ENCODE measurements around the gene DTNB.

Gene DTNB

GRCh38 chr2:25409044-25409443, 264.3 kb downstream of the DTNB start:
- TF ChIP-seq TCF12 (IDR thresholded peaks at IDR 0.05; ENCODE audit: low read depth) (no peak), RAD21 (IDR thresholded peaks at IDR 0.05; ENCODE audit: low read depth) (no peak), FOXM1 (IDR thresholded peaks at IDR 0.05; ENCODE audit: borderline replicate concordance, low read depth) (no peak), NFIC (IDR thresholded peaks at IDR 0.05) (no peak), TEAD4 (IDR thresholded peaks at IDR 0.05) (no peak), YY1 (IDR thresholded peaks at IDR 0.05; ENCODE audit: low read depth) (no peak), MAX (IDR thresholded peaks at IDR 0.05) (no peak), ZBTB7A (IDR thresholded peaks at IDR 0.05; ENCODE audit: low read depth) (no peak), CEBPB (IDR thresholded peaks at IDR 0.05) (no peak), TAF1 (IDR thresholded peaks at IDR 0.05; ENCODE audit: low read depth) (no peak), CREB1 (IDR thresholded peaks at IDR 0.05; ENCODE audit: low read depth) (no peak), REST (IDR thresholded peaks at IDR 0.05; ENCODE audit: low read depth) (no peak)
- TF ChIP-seq, protein P1, sequence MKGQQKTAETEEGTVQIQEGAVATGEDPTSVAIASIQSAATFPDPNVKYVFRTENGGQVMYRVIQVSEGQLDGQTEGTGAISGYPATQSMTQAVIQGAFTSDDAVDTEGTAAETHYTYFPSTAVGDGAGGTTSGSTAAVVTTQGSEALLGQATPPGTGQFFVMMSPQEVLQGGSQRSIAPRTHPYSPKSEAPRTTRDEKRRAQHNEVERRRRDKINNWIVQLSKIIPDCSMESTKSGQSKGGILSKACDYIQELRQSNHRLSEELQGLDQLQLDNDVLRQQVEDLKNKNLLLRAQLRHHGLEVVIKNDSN (IDR thresholded peaks at IDR 0.05) = no peak

DNA sequence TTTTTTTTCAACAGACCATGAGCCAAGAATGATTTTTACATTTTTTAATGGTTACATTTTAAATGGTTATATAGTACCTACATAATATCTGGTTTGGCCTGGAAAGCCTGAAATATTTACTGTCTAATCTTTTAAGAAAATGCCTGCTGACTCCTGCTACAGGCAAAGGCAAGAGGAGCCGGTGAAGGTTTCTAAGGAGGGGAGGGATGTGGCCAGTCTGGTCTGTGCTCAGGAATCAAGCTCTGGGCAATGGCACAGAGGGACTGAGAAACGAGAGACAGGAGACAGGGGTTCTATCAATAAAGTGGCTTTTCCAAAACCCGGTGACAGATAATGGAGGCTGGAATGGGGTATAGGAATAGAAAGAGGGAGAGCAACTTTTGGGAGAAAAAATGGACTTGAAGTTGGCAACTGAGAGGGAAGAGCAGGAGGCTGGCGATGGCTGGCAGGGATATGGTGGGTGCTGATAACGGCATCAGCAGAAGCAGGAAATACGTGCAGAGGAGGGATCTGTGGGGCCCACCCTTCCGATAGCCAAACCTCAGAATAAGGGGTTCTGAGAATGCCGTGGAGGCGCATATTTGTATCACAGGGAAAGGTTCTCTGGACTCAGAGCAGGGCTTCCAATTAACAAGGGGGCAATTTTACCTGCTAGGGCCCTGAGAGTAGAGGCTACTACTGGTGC, 267.6 kb downstream of the DTNB start:
- TF ChIP-seq MAX (IDR thresholded peaks at IDR 0.05) (no peak), CEBPB (IDR thresholded peaks at IDR 0.05) (no peak), ZBTB7A (IDR thresholded peaks at IDR 0.05; ENCODE audit: low read depth) (no peak), CREB1 (IDR thresholded peaks at IDR 0.05; ENCODE audit: low read depth) (no peak), TAF1 (IDR thresholded peaks at IDR 0.05; ENCODE audit: low read depth) (no peak), EP300 (IDR thresholded peaks at IDR 0.05; ENCODE audit: borderline replicate concordance) (no peak), RAD21 (IDR thresholded peaks at IDR 0.05; ENCODE audit: low read depth) (no peak)

DNA sequence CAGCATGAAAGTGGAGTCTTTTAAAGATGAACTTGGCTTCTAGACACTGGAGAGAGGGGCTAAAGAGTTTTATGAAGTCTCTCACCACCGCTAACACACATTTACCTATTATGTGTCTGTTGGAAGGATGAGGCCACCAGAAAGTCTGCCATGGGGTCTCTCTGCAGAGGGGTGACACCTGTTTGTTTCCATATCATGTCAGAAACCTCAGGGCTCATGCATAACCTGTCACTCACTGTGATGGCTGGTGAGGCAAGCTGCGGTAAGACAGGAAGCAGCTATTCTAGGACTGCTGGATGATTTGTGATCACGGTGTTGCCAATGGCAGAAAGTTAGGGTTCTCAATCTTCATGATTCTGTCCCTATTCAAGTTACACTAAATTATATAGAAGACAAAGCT, 270.9 kb downstream of the DTNB start:
- TF ChIP-seq FOXM1 (IDR thresholded peaks at IDR 0.05; ENCODE audit: borderline replicate concordance, low read depth) = no peak

DNA sequence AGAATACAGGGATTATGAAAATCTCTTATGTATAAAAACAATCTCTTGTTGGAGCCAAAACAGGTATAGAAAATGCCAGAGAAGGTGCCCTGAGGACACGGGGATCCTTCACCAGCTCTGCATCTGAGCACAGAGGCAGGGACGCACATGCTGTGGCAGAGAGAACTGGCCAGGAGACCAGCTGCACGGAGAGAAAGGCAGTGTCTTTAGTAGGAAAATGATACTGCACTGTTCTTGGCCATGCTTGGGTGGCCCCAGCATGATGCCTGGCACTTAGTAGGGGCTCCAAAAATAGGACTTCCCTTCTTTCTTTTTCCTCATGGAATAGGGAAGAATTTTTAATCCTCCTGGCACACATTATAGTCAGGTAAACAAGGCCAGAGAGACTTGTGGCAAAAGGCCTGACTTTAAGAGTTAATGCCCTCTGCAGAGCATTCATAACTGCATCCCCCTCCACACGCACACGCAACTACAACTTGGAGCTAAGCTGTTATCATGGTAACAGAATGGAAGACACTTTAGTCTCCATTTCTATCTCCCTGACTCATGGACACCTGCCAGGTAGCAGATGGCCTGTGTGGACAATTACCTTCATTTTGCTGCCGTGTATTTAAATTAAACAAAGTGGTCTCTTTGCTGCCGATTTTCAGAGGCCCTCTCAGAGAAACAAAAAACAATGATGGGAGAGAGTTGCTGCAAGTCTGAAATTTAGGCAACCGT, 271.9 kb downstream of the DTNB start:
- TF ChIP-seq, protein P1 (IDR thresholded peaks at IDR 0.05) = no peak
- TF ChIP-seq FOXM1 (IDR thresholded peaks at IDR 0.05; ENCODE audit: borderline replicate concordance, low read depth) (no peak), MAX (IDR thresholded peaks at IDR 0.05) (no peak), YY1 (IDR thresholded peaks at IDR 0.05; ENCODE audit: low read depth) (no peak), EP300 (IDR thresholded peaks at IDR 0.05; ENCODE audit: borderline replicate concordance) (no peak), TAF1 (IDR thresholded peaks at IDR 0.05; ENCODE audit: low read depth) (no peak)

GRCh38 chr2:25400576-25401216, 272.7 kb downstream of the DTNB start:
- TF ChIP-seq MAX (IDR thresholded peaks at IDR 0.05) = no peak
- no peak for TF ChIP-seq CREB1 (IDR thresholded peaks at IDR 0.05; ENCODE audit: low read depth)
- TF ChIP-seq FOXM1 (IDR thresholded peaks at IDR 0.05; ENCODE audit: borderline replicate concordance, low read depth) = no peak
- TF ChIP-seq EP300 (IDR thresholded peaks at IDR 0.05; ENCODE audit: borderline replicate concordance) = no peak
- no peak for TF ChIP-seq TAF1 (IDR thresholded peaks at IDR 0.05; ENCODE audit: low read depth)
- no peak for TF ChIP-seq CEBPB (IDR thresholded peaks at IDR 0.05)
- no peak for TF ChIP-seq NFIC (IDR thresholded peaks at IDR 0.05)
- no peak for TF ChIP-seq TEAD4 (IDR thresholded peaks at IDR 0.05)
- TF ChIP-seq ZBTB7A (IDR thresholded peaks at IDR 0.05; ENCODE audit: low read depth) = no peak
- TF ChIP-seq RAD21 (IDR thresholded peaks at IDR 0.05; ENCODE audit: low read depth) = no peak
- TF ChIP-seq REST (IDR thresholded peaks at IDR 0.05; ENCODE audit: low read depth) = no peak
- no peak for TF ChIP-seq TCF12 (IDR thresholded peaks at IDR 0.05; ENCODE audit: low read depth)
- no peak for TF ChIP-seq YY1 (IDR thresholded peaks at IDR 0.05; ENCODE audit: low read depth)
- TF ChIP-seq, protein P1 (IDR thresholded peaks at IDR 0.05) = no peak
- no peak for TF ChIP-seq EGR1 (IDR thresholded peaks at IDR 0.05)
